Motor neuron (in vitro differentiated cells): ENCODE data around the gene CFHR4. TPM values are rescaled to one million over a fixed set of nuclear protein-coding genes. Genes with fewer than 3 reads are reported as not detected.
A peak's percentile ranks its signal among the peaks of the same experiment; 100 is the strongest.
"Not testable (repeated sequence)": the region's sequence is repeated elsewhere in the genome, so short reads cannot be mapped to it uniquely, and the experiment has no call there.

ENCODE experiments used
- ATAC-seq, 8 experiments: fragments of 200-7000 bp; cut with Tn5 transposase; replicated peaks in 6 of 8; 2 replicates each; pipeline ENCODE4 v1.8.0; 2021; ENCODE audit warnings: mild to moderate bottlenecking in 8 of 8, moderate library complexity in 8 of 8
- H3K27ac ChIP-seq, 2 donors: fragments of 250-450 bp; sonication (Bioruptor Pico); 2 replicates each; pipeline ENCODE4 v1.9.0; 2021; ENCODE audit warnings: antibody characterized with exemption in 2 of 2, mild to moderate bottlenecking in 2 of 2, moderate library complexity in 1 of 2
- H3K4me1 ChIP-seq, 2 donors: fragments of 250-450 bp; sonication (Bioruptor Pico); replicated peaks in 1 of 2; 2 replicates each; pipeline ENCODE4 v1.6.1; 2021; ENCODE audit warnings: antibody characterized with exemption in 2 of 2, mild to moderate bottlenecking in 2 of 2, moderate library complexity in 1 of 2
- H3K4me3 ChIP-seq, 5 donors: fragments of 250-450 bp; sonication (Bioruptor Pico); 2 replicates each; pipeline ENCODE4 v1.9.0; 2021; ENCODE audit warnings: antibody characterized with exemption in 5 of 5, mild to moderate bottlenecking in 5 of 5, moderate library complexity in 4 of 5
- WGBS, 10 experiments: fragments of 450-650 bp; shearing (Covaris generic); methylation state at CpG; one replicate each; pipeline ENCODE4 v1.0.0; 2022; 5-methylcytosine and 5-hydroxymethylcytosine counted together
- in situ Hi-C, 9 experiments: fragments of 400-800 bp; cut with MboI; loops; one replicate each; pipeline ENCODE4 v1.15.0; 2021; ENCODE audit warnings: low sequenced_read_pairs in 9 of 9, low pct_unique_long_range_greater_than_20kb in 2 of 9; ENCODE audit not compliant: unreplicated experiment in 9 of 9
- total RNA-seq, 8 experiments: library from RNA; unstranded; fragments of 300-600 nt; gene quantifications; 2 replicates each; pipeline versions ENCODE4 v1.2.3 to v1.2.4, GENCODE V29; 2022

The CFHR4 gene
- total RNA-seq, 8 experiments from 2014 or later: 0.11 to 0.76 (median 0.45) TPM; not detected in 4

DNA sequence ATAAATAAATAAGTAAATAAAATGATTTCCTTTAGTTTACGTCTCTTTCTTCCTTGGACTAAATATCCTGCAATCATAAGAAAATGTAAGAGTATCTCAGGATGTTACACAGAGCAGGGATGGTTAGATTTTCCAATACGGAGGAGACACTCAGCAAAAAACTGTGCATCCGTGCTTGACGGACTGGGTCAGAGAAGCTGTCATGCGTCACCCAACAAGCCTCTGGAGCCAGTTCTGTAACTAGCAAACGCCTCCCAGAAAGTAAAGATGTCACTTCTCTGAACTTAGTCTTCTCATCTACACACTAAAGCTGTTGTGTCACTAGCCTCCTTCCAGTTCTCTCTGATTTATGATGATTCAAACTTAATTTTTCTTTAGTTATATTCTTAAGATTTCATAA, 3.4 kb downstream of the CFHR4 start:
- no peak for ATAC-seq
- H3K4me3 ChIP-seq: no peak overlapping the region
- H3K4me1 ChIP-seq: no peaks in the 10 kb centered on the region
- in situ Hi-C loops: no loop called here
- WGBS, 10 experiments: 25 to 100% (median 88%) methylated on average over 1 to 6 of the region's 6 CpGs; no CpG with 5 or more reads in 1 of the 10 experiments
- H3K27ac ChIP-seq: no peak overlapping the region

DNA sequence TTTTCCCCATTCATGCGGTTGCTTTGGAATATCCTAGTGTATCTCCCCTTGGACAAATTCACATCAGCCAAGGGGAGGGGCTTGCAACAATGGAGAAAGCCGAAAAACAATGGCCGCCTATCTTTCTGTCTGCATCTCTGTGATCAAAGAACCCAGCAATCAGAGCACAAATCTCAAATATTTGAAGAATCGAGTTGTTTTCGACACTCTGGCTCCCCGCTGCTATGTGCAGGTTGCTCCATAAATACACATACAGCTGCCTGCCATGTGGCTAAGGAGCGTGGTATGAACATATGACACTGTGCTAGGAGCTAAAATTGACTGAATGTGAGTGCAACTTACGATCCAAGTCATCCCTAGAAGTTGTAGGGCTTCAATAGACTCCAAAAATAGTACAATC, 8.5 kb downstream of the CFHR4 start:
- Histone ChIP-seq H3K4me1 (no peaks in the 10 kb centered on the region), H3K27ac (no peak overlapping the region), H3K4me3 (no peak overlapping the region)
- in situ Hi-C loops: no loop called here
- WGBS, 10 experiments: 0 to 92% (median 75%) methylated on average over 2 to 8 of the region's 8 CpGs
- peak in 1 of 8 experiments; percentile 29 for ATAC-seq

DNA sequence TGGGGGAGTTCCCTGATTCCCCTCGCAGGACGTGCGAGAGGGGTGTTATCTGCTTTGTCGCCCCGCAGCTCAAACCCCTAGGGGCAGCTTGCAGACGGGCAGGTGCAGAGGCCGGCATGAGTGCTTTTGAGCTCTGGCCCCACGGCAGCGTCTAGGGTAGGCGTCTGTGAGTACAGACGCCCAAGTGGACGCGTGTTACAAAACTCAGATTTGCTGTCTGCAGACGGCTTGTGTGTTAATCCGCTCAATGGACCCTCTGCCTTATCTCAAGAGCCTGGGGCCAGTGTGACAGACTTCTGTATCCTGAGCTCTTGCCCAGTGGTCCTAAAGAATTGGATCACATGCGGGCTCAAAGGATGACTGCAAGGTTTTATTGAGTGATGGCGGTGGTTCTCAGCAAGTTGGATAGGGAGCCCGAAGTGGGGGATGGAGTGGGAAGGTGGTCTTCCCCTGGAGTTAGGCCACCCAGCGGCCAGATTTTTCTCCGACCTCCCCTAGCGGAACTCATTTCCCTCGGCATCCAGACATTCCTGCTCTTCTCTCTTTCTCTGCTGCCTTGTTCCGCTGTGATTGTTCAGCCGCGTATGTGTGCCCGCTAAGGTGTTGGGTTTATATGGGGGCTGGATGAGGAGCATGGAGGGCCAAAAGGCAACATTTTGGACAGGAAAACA, 9.4 kb downstream of the CFHR4 start:
- Histone ChIP-seq H3K4me3 (no peak overlapping the region), H3K4me1 (no peaks in the 10 kb centered on the region), H3K27ac (no peak overlapping the region)
- 4 to 95% (median 92%) methylated on average over 4 to 26 of the region's 26 CpGs; no CpG with 5 or more reads in 3 of the 10 experiments for WGBS, 10 experiments
- in situ Hi-C loops: no loop called here
- ATAC-seq: no peak

DNA sequence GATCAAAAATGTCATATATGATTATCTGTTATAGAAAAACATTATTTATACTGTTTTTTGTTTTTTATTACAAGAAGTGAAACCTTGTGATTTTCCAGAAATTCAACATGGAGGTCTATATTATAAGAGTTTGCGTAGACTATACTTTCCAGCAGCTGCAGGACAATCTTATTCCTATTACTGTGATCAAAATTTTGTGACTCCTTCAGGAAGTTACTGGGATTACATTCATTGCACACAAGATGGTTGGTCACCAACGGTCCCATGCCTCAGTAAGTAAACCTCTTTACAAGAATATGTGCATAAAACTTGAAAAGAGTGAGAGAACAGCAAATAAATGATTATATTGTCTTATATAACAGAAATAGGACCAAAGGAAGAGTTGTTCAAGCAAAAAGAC, 14.5 kb downstream of the CFHR4 start:
- WGBS, 10 experiments: 7 to 100% (median 77%) methylated on average over 1 to 2 of the region's 2 CpGs; no CpG with 5 or more reads in 2 of the 10 experiments
- no peak for ATAC-seq

DNA sequence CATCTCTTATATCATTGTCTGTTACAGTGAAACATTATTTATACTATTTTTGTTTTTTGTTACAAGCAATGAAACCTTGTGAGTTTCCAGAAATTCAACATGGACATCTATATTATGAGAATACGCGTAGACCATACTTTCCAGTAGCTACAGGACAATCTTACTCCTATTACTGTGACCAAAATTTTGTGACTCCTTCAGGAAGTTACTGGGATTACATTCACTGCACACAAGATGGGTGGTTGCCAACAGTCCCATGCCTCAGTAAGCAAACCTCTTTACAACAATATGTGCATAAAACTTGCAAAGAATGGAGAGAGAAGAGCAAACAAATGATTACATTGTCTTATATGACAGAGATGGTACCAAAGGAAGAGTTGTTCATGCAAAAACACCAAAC, 22.4 kb downstream of the CFHR4 start:
- WGBS, 10 experiments: 70 to 100% (median 94%) methylated on average over 2 of the region's 2 CpGs; no CpG with 5 or more reads in 2 of the 10 experiments
- in situ Hi-C loops: no loop called here
- ATAC-seq: peak in 3 of 8 experiments; percentile 69 to 97 (median 88)
- Histone ChIP-seq H3K4me3 (no peak overlapping the region), H3K27ac (no peak overlapping the region), H3K4me1 (no peaks in the 10 kb centered on the region)

More for the DNA sequence above, 14.5 kb downstream of the CFHR4 start:
- in situ Hi-C loops: no loop called here
- no peak overlapping the region for H3K4me3 ChIP-seq
- no peaks in the 10 kb centered on the region for H3K4me1 ChIP-seq
- no peak overlapping the region for H3K27ac ChIP-seq

DNA sequence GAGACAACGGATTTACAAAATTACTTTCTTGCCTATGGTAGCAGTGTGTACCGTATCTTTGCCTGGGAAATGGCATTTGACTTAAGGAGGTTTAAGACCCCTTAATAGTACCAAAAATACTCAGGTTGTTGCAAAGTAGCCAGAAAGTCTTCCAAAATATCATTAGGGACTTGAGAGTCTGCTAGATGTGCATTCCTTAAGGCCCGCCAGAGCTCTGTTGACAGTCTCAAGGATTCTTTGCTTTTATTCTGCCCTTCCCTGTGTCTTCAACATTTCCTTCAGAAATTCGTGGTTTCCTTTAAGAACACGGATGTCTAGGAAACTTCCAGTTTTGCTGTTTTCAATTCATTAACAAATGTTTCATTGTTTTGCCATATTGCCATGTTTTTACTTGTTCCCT, 24.4 kb downstream of the CFHR4 start:
- H3K4me1 ChIP-seq, H3K27ac ChIP-seq, ATAC-seq, in situ Hi-C loops, H3K4me3 ChIP-seq: not testable (repeated sequence)
- 13 to 100% (median 47%) methylated on average over 1 to 5 of the region's 5 CpGs for WGBS, 10 experiments

DNA sequence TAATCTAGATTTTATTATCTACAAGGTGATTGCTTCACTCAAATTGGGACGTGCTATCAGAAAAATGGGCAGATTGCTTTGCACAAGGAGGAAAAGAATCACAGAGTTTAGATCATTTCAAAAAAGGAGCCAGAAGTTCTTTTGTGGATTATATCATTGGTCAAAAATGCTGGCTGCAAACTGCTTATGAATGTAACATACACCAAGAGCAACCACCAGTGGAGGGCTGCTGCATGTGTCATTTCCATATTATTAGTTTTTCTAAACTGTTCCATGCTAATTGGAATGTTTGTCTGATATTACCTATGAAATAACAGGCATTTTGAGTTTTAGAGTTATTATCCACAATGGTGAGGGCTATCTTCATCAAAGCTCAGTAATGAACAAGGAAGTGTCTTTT, 39.0 kb downstream of the CFHR4 start:
- ATAC-seq, H3K27ac ChIP-seq, H3K4me3 ChIP-seq, in situ Hi-C loops, H3K4me1 ChIP-seq: not testable (repeated sequence)
- 25 to 100% (median 100%) methylated on average over 1 of the region's 1 CpG; no CpG with 5 or more reads in 5 of the 10 experiments for WGBS, 10 experiments

DNA sequence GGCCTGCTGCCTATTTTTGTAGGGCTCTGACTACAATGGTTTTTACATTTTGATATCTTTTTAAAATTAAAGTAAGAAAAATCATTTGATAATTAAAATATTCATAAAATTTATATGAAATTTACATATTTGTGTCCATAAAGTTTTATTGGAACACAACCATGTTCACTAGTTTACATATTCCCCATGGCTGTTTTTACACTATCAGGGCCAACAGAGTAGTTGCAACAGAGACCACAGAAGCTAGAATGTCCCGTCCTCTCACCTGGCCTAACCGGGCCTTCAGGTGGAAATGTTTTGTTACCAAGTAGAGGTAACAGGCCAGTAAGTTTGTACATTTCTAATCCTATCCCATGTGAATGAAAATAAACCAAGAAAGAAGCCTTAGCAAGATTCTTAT, 45.0 kb downstream of the CFHR4 start:
- H3K4me1 ChIP-seq, H3K4me3 ChIP-seq, ATAC-seq, in situ Hi-C loops, H3K27ac ChIP-seq: not testable (repeated sequence)
- 0 to 87% (median 80%) methylated on average over 1 to 2 of the region's 2 CpGs; no CpG with 5 or more reads in 6 of the 10 experiments for WGBS, 10 experiments

DNA sequence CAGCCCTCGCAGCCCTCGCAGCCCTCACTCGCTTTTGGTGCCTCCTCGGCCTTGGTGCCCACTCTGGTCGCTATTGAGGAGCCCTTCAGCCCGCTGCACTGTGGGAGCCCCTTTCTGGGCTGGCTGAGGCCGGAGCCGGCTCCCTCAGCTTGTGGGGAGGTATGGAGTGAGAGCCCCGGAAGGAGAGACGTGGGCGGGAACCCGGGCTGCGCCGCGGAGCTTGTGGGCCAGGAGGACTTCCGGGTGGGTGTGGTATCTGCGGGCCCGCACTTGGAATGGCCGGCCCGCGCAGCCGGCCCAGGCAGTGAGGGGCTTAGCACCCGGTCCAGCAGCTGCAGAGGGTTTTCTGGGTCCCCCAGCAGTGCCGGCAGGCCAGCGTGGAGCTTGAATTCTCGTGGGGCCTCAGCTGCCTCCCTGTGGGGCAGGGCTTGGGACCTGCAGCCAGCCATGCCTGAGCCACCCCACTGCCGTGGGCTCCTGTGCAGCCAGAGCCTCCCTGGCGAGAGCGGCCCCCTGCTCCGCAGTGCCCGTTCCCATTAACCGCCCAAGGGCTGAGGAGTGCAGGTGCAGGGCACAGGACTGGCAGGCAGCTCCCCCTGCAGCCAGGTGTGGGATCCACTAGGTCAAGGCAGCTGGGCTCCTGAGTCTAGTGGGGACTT, 45.8 kb downstream of the CFHR4 start:
- WGBS, 10 experiments: 88 to 90% (median 90%) methylated on average over 5 to 17 of the region's 32 CpGs; no CpG with 5 or more reads in 7 of the 10 experiments
- ATAC-seq: no peak
- no peak overlapping the region for H3K27ac ChIP-seq
- in situ Hi-C loops: no loop called here
- H3K4me1 ChIP-seq: no peaks in the 10 kb centered on the region
- no peak overlapping the region for H3K4me3 ChIP-seq

DNA sequence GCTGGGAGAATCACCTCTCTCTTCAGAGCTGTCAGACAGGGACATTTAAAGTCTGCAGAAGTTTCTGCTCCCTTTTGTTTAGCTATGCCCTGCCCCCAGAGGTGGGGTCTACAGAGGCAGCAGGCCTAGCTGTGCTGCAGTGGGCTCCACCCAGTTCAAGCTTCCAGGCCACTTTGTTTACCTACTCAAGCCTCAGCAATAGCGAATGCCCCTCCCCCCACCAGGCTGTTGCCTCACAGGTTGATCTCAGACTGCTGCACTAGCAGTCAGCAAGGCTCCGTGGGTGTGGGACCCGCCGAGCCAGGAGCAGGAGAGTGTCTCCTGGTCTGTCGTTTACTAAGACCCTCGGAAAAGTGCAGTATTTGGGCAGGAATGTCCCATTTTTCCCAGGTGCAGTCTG, 53.6 kb downstream of the CFHR4 start:
- H3K4me3 ChIP-seq, in situ Hi-C loops, ATAC-seq, H3K27ac ChIP-seq, H3K4me1 ChIP-seq: not testable (repeated sequence)
- no CpG with 5 or more reads among the region's 6 CpGs for WGBS, 10 experiments

DNA sequence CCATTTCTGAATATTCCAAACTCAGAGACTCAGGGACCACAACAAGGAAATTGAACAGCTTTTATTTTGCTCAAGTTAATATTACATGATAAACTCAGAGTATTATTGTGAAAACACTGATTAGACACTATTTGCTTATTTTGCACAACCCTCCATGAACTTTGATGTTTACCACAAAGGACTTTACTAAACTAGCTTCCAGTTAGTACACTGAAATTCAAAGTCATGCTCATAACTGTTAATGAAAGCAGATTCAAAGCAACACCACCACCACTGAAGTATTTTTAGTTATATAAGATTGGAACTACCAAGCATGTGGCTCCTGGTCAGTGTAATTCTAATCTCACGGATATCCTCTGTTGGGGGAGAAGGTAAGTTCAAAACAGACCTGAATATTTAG, 55.7 kb downstream of the CFHR4 start, which contains the start of gene CFHR2:
Gene CFHR2 (plus strand): TSS at position 171 of the 400 bp plus-strand sequence. CDS start 143 bp downstream, at position 314.
- in situ Hi-C loops, H3K27ac ChIP-seq, H3K4me3 ChIP-seq, ATAC-seq, H3K4me1 ChIP-seq: not testable (repeated sequence)
- WGBS, 10 experiments: no CpG with 5 or more reads among the region's 1 CpG

DNA sequence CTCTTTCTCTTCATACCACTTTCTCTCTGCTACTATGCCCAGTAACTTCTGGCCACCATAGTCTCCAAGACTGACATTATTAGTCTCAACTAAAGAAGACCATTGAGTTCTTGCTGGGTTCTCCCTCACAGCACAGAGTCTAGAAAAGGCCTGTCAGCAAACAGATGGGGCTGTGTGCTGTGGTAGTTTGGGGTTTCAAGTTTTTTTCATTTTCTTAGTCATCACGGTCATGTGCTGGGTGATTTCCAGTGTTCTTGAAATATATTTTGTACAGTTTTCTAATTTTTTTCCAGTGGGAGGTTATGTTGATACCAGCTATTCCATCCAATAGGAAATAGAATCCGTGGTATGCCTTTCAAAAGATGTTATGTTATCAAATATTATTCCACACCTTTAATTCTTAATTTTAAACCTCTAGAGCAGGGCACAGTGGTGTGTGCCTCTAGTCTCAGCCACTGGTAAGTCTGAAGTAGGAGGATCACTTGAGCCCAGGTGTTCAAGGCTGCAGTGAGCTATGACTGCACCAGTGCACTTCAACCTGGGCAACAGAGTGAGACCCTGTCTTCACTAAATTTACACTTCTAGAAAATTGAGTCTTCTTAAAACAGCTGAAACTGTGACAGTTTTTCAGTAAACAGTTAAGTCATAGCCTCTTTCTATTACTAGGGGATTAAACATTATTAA, 64.0 kb downstream of the CFHR4 start:
- WGBS, 10 experiments: 0 to 92% (median 20%) methylated on average over 1 to 2 of the region's 2 CpGs; no CpG with 5 or more reads in 3 of the 10 experiments
- ATAC-seq: peak in 1 of 8 experiments; percentile 66
- Histone ChIP-seq H3K4me3 (no peak overlapping the region), H3K27ac (no peak overlapping the region), H3K4me1 (no peaks in the 10 kb centered on the region)
- in situ Hi-C loops: no loop called here

DNA sequence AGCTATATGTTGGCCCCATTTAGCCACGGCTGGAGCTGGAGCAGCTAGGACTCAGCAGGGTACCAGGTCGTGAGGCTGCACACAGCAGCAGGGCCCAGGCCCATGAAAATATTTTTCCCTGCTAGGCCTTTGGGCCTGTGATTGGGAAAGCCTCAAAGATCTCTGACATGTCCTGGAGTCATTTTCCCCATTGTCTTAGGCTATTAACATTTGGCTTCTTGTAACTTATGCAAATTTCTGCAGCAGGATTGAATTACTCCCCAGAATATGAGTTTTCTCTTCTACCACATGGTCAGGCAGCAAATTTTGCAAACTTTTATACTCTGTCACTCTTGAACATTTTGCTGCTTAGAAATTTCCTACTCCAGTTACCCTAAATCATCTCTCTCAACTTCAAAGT, 66.9 kb downstream of the CFHR4 start:
- H3K27ac ChIP-seq: no peak overlapping the region
- ATAC-seq: peak in 2 of 8 experiments; percentile 68 to 92

More for the DNA sequence above, 66.9 kb downstream of the CFHR4 start:
- 8 to 100% (median 61%) methylated on average over 1 to 2 of the region's 2 CpGs; no CpG with 5 or more reads in 3 of the 10 experiments for WGBS, 10 experiments
- H3K4me1 ChIP-seq: no peaks in the 10 kb centered on the region
- no peak overlapping the region for H3K4me3 ChIP-seq
- in situ Hi-C loops: no loop called here
